Ascending aorta (tissue), 2 donors: ENCODE results near the gene WDR70. TPM values are rescaled to one million over a fixed set of nuclear protein-coding genes. Genes with fewer than 3 reads are reported as not detected.

Experiments
- DNase-seq, 2 donors: peaks; one replicate each; pipeline ENCODE4 v3.0.0-alpha.2; 2019; ENCODE audit warnings: low spot score in 2 of 2
- H3K27ac ChIP-seq, 2 donors: fragments of 200-600 bp; sonication (generic); one replicate each; pipeline ENCODE4 v1.5.1; 2016 to 2017; ENCODE audit warnings: mild to moderate bottlenecking in 1 of 2
- H3K27me3 ChIP-seq: fragments of 200-600 bp; sonication (generic); one replicate; pipeline ENCODE4 v1.5.1; 2017
- H3K36me3 ChIP-seq, 2 donors: fragments of 200-600 bp; sonication (generic); one replicate each; pipeline ENCODE4 v1.5.1; 2016
- H3K4me1 ChIP-seq, 2 donors: fragments of 200-600 bp; sonication (generic); one replicate each; pipeline ENCODE4 v1.5.1; 2016 to 2017; ENCODE audit warnings: mild to moderate bottlenecking in 1 of 2
- H3K4me3 ChIP-seq, 2 donors: fragments of 200-600 bp; sonication (generic); one replicate each; pipeline ENCODE4 v1.5.1; 2016 to 2017; ENCODE audit warnings: mild to moderate bottlenecking in 1 of 2
- H3K9me3 ChIP-seq, 2 donors: fragments of 200-600 bp; sonication (generic); one replicate each; pipeline ENCODE4 v1.5.1; 2016
- intact Hi-C: fragments of 100-400 bp; cut with DNase I; formaldehyde crosslinking; loops from one replicate; pipeline ENCODE4 v1.15.1; 2023
- total RNA-seq: library from RNA; depleted of rRNA; stranded (reverse); fragments of >200 nt; gene quantifications from one replicate; pipeline ENCODE4 v1.1.0, GENCODE V29; 2016
- TF ChIP-seq, protein P1 (sequence below), 3 experiments: fragments of 200-600 bp in 2 of 3; fragments of 450-650 bp in 1 of 3; sonication (generic) in 2 of 3; IDR thresholded peaks; one replicate each; pipeline ENCODE4 v1.5.1; 2016 to 2019; ENCODE audit warnings: antibody characterized with exemption in 3 of 3, mild to moderate bottlenecking in 1 of 3, moderate library complexity in 1 of 3

Gene WDR70
- total RNA-seq, 1 donor from 2014 or later = 8.7 TPM

DNA sequence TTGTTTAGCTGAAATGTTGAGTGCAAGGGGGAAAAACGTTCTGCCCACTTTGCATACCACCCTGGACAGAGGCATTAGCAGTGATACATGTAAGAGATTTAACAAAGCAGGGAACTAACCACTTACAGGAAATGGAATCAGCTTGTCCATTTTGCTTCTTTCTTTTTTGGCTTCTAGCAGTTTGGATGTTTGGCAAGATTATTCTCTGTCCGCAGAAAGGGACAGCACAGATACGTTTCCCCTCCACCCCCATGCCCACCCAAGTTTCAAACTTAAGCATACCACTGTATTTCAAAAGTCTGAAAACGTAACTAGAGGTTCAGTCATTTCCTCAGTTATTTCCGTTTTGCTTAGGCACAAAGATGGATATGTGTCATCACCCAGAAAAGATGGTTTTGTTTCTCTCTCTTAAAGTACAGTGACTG, 342.3 kb downstream of the WDR70 start:
- TF ChIP-seq, protein P1, sequence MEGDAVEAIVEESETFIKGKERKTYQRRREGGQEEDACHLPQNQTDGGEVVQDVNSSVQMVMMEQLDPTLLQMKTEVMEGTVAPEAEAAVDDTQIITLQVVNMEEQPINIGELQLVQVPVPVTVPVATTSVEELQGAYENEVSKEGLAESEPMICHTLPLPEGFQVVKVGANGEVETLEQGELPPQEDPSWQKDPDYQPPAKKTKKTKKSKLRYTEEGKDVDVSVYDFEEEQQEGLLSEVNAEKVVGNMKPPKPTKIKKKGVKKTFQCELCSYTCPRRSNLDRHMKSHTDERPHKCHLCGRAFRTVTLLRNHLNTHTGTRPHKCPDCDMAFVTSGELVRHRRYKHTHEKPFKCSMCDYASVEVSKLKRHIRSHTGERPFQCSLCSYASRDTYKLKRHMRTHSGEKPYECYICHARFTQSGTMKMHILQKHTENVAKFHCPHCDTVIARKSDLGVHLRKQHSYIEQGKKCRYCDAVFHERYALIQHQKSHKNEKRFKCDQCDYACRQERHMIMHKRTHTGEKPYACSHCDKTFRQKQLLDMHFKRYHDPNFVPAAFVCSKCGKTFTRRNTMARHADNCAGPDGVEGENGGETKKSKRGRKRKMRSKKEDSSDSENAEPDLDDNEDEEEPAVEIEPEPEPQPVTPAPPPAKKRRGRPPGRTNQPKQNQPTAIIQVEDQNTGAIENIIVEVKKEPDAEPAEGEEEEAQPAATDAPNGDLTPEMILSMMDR (IDR thresholded peaks at IDR 0.05) = no peak
- no peak overlapping the region for H3K4me3 ChIP-seq
- H3K27ac ChIP-seq = no peak overlapping the region
- peaks cover 5 to 13% of the 10 kb centered on the region in 2 donors for H3K36me3 ChIP-seq
- intact Hi-C loops = no loop called here
- DNase-seq = no peak
- H3K4me1 ChIP-seq = peaks cover 2 to 5% of the 10 kb centered on the region in 2 donors
- H3K9me3 ChIP-seq = no peaks in the 10 kb centered on the region
- H3K27me3 ChIP-seq = no peaks in the 10 kb centered on the region

DNA sequence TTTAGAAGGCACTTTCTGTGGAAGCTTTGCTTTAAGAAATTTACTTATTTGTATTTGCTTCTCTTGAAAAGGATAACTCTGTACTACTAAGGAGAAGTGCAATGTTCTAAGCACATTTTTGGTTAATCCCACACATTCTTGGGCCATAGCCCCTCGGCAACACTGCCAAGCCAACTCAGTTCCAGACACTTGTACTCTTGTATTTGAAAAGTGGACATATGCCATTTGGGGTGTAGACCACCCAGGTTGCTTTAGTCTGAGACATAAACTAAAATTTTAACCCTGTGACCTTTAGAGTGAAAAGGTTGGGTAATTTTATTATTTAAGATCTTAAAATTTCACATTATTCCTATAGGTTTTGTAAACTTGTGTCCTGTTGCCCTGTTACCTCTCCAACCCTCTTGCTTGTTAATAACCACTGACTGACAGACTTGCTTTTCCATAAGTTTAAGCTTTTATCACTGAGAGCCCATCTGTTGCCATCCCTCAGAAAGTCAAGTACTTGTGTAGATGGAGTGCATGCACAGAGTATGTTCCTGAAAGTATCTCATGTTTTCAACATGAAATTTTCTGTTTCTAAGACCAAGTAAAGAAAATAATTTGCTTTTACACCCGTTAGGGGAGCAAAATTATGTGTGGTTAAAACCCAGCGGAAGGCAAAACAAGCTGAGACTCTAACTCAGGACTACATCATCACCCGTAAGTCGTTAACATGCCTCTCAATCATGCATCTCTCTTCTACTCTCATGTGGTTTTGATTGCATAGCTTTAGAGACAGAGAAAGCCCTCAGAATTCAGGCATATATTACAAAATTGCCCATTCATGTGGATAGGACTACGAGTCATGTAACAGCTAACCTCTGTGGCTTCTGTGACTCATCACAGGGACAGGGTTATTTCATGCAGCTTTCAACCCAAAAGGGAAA, 343.4 kb downstream of the WDR70 start:
- Histone ChIP-seq H3K27ac (no peak overlapping the region), H3K27me3 (no peaks in the 10 kb centered on the region), H3K4me1 (peaks cover under 1 to 3% of the 10 kb centered on the region in 2 donors), H3K36me3 (peaks cover 6 to 21% of the 10 kb centered on the region in 2 donors), H3K9me3 (no peaks in the 10 kb centered on the region), H3K4me3 (no peak overlapping the region)
- intact Hi-C loops = no loop called here
- TF ChIP-seq, protein P1 (IDR thresholded peaks at IDR 0.05) = no peak
- DNase-seq = no peak

DNA sequence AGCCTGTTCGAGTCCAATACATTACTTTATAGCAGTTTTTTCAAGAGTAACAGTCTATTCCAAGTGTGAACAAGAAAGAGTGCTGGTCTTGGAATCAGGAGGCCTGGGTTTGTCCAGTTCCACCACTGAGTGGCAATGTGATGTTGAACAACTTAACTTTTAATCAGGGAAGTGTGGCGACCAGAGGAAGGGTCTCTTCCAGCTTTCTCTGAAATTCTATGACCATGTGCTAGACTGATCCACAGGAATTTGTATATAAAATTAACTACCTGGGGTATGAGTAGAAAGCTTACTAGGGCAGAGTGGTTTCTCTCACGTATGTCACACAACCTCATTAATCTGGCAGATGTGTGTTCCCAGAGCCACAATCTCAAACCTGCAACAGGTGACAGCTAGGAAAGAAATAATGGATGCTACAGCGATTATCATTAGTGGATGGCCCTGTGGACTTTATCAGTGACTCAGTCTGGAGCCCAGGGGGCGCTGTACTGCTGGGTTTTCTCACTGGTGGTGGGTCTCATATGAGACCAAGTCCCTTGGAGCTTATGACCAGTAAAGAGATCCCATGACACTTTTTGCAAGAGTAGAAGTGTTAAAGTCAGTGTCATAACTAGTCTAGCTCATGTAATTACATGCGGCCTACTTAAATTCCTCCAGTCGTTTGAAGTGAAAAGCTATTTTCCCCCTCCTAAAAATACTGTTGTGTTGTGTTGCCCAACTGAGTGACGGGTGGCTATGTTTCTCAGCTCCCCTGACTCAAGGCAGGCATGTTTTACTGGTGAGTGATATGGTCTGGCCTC, 344.2 kb downstream of the WDR70 start:
- peaks cover 14 to 27% of the 10 kb centered on the region in 2 donors for H3K36me3 ChIP-seq
- H3K27ac ChIP-seq = no peak overlapping the region
- TF ChIP-seq, protein P1 (IDR thresholded peaks at IDR 0.05) = no peak
- no peak for DNase-seq
- no peak overlapping the region for H3K4me3 ChIP-seq
- no peaks in the 10 kb centered on the region for H3K27me3 ChIP-seq
- intact Hi-C loops = no loop called here
- H3K9me3 ChIP-seq = no peaks in the 10 kb centered on the region
- H3K4me1 ChIP-seq = no peaks in the 10 kb centered on the region

DNA sequence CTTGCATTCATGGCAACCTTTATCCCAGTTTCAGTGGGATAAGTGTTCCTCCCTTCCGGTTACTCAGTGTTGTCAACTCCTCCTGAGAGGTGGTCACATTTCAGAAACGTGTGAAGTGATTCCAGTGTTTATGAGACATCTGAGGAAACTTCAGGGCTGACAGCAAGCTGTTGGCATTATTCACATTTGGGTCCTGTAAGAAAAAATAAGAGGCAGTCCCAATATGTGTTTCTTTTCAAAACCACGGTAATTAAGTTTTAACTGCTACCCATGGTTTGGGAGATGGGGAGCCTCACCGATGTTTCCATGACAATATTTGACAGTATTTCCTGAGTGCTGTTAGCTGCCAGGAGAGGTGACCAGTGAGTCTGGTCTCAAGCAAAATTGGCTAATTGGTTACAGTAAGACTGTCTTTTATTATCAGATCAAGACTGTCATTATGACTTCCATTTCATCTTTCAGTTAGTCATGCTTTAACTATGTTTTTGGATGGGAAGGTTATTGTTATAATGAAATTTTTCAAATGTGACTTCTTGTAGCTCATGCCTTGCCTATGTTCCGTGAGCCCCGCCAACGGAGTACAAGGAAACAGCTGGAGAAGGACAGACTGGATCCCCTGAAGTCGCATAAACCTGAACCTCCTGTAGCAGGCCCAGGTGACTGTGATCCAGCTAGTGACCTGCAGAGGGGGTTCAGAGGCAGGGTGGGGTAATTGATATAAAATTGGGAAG, 345.4 kb downstream of the WDR70 start:
- Histone ChIP-seq H3K9me3 (no peaks in the 10 kb centered on the region), H3K4me3 (no peak overlapping the region), H3K27me3 (no peaks in the 10 kb centered on the region), H3K36me3 (peaks cover 16 to 32% of the 10 kb centered on the region in 2 donors), H3K4me1 (no peaks in the 10 kb centered on the region), H3K27ac (no peak overlapping the region)
- TF ChIP-seq, protein P1 (IDR thresholded peaks at IDR 0.05) = no peak
- DNase-seq = no peak
- intact Hi-C loops = no loop called here

DNA sequence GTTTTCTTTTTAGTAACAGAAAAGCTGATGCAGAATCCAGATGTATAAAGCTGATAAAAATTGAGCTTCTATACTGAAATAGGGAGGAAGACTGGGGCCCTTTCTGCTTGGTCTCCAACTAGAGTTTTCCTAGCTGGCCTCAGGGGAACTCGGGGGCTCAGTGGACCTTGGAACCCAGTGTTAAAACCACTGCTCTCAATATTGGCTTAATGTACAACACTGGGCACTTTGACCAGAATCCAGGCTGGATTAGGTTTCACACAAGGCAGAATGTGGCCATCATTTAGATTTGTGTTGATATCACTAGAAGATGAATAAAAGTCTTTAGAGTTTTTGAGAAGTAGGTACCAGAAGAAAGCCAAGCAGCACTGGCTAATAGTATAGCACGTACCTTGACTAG, 346.1 kb downstream of the WDR70 start:
- intact Hi-C loops = no loop called here
- no peaks in the 10 kb centered on the region for H3K4me1 ChIP-seq
- H3K4me3 ChIP-seq = no peak overlapping the region
- no peak overlapping the region for H3K27ac ChIP-seq
- TF ChIP-seq, protein P1 (IDR thresholded peaks at IDR 0.05) = no peak
- H3K36me3 ChIP-seq = peaks cover 16 to 33% of the 10 kb centered on the region in 2 donors
- no peak for DNase-seq
- H3K9me3 ChIP-seq = no peaks in the 10 kb centered on the region
- H3K27me3 ChIP-seq = no peaks in the 10 kb centered on the region
